GOT3 (cell line): ENCODE data around the gene RETREG1.
"Not testable (repeated sequence)": the region's sequence is repeated elsewhere in the genome, so short reads cannot be mapped to it uniquely, and the experiment has no call there.

Source experiments
- DNase-seq: peaks from one replicate; lab custom pipeline; 2025; ENCODE audit warnings: mixed read lengths; lab: John Stamatoyannopoulos, UW

Gene RETREG1

DNA sequence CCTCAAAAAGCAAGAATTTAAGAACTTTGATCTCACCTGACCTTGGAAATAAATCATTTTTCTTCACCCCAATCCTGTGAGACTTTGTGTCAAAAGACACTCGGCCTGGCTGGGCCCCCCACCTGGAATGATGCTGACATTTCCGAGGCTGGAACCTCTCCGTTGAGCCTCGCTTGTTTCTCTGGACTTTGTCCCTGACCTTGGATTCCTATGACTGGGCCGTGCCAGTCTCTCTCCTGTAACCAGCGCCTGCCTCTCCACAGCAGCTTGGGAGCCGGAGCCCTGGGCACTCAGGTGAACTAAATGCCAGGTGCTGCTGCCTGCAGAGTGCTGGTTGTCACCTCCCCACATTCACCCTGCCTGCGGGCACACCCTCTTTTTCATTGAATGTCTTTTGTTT is 62.7 kb downstream of the RETREG1 start:
- DNase-seq: no peak

DNA sequence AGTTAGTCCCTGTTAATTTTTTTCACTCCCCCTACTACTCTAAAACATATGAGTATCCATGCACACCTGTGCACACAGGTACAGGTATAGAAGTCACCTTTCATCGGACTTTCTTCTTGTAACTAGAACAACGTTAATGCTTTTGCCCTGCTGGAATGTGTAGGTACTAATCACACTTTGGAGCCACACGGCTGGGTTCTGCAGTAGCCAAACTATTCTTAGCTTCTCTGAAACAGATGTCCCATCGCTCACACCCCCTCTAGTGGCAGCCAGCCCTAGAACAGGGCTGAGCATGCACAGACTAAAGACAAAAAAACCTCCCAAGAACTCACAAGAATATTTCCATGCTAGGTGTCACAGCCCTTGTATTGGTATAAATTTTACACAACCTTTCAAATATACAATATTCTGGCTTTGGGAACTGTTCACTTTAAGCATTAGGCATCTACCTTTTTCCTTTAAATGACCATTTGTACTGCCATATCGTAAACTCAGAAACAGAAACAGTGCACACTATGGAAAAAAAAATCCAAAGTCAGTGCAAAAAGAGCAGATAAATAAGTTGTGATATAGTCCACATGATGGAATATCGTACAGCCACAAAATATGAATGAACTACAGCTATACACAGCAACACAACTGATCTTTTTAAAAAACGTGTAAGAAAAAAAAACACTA is 64.0 kb downstream of the RETREG1 start:
- peak; percentile 13 for DNase-seq

DNA sequence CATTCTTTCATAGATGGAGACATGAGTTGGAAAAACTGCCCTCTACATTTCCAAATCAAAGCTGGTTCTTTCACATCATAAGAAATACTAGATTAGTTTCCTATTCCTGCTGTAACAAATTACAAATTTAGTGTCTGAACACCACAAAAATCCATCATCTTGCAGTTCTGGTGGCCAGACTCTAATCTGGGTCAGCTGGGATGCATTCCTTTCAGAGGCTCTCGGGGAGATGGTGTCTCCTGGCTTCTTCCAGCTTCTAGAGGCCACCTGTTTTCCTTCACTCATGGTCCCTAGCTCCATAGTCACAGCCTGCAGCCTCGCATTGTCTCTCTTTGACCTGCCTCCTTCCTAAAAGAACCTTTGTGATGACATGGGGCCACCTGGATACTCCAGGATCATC is 65.2 kb downstream of the RETREG1 start:
- no peak for DNase-seq

DNA sequence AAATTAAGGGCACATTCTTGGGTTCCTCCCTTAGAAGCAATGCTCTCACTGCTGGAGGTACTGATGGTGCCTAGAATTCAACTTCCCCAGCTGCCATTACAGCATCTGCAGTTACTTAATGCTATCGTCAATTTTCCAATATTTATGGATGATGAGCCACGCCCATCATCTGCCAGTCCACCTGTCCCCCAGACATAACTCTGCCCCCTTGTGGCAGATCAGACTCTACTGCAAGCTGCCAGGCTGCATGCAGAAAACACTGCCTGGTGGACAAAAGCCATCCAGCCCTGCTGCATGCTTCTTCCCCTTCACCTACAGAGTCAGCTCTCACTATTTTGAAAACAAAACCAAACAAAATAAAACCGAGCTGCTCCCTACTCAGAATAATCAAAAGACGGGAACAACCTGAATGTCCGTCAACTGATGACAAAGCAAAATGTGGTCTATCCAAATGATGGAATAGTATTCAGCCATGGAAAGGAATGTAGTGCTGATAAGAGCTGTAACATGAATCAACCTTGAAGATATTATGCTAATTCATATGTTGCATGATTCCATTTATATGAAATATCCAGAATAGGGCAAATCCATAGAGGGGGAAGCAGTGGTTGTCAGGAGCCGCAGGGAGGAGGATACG is 66.4 kb downstream of the RETREG1 start:
- DNase-seq: no peak

DNA sequence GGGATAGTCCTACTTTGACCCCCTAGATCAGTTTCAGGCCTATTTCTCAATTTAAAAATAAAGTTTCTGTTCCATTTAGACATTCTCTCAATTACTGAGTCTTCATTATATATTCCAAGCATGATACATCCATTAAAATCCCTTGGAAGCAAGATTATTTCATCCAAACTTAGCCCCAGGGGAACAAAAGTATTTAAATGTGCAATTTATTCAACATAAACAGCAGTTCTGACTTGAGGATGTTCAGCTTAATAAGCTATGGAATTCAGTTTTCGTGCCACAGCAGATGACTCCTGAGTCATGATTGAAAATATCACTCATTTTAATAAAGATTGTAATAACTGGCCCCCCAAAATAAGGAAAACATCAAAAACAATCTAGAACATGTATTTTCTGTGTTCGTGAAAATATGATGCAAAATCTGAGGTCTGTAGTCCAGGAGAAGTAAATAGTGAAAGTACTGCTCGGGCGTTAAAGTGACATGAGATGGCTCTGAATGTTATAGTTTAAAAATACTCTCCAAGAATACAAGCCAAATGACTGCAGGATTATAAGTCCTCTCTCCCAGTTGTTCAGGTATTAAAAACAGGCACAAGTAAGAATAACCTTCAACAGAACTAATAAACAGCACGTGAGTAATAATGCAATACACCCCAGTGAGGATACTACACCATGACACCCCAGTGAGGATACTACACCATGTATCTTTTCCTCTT is 67.1 kb downstream of the RETREG1 start:
- DNase-seq: no peak

DNA sequence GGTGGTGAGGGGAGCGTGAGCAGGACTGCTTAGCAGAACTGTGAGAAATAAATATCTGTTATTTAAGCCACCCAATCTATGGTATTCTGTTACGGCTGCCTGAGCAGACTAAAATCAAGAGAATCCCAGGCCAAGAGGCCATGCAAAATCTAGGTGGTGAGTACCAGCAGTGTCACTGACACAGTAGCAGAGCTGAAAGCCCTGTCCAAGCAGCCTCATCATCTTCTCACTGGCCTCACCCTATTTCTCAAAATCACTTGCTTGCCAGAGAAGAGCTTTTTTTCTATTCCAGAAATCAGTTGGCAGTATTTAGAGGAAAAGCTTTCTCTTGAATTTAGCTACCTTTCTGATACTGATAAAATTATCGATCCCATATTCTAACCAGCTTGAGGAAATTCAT is 68.0 kb downstream of the RETREG1 start:
- DNase-seq: no peak

DNA sequence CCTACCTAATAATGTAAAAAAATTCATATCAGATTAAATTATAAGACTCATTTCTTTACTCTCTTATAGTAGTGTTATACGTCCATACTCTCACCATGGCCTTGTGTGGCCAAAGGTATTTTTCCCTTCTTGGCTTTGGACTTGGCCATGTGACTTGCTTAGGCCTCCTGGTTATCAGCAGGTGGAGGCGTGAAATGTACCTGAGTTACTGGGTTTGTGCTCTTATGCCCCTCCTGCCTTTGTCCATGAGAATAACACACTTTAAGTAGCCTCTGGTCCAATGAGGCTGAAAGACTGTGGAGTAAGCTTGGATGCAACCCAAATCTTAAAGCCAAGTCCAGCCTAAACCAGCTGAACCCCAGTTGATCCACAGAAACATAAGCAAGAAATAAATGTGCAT is 68.7 kb downstream of the RETREG1 start:
- DNase-seq: no peak

DNA sequence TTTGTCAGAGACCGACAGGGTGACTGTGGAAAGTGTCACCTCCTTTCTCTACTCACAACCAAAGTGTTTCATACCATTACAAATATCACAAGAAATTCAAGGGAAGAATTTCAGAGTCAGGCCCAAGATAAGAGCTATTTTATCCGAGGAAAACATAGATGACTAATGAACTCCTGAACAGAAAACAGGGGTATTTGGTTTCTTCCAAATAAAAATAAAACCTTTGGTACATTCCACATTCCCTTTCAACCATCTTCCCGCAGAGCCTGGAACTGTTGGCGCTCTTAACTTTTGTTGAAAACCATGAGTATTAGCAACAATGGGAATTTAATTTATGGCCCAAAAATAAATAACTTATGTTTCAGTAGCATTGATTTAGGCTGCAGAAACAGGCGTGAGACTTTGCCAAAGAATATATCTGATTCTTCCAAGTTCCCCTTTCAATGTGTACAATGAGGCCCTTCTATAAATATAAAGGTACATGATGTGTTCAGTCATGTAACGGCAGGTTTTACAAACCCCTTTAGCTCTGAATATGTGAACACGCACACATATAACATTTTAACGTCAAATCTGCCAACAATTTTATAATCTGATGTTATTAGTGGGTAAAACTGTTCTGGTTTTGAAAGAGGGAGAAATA is 69.5 kb downstream of the RETREG1 start:
- DNase-seq: no peak

DNA sequence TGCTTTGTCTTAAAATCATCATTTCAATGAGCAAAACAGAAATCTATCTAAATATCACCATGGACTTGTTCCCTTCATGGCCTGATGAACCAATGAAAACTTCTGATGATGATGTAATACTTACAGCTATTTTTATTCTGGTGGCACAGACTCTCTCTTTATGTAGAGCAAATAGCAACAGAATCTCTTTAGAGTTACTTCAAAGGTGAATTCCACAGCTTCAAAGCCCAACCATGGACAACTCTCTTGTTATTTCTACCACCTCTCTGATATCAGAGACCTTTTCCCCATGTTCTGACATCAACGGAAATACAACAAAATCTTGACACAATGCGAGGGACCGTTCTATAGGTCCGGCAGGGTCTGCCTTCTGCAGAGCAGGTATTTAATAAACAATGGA is 70.1 kb downstream of the RETREG1 start:
- no peak for DNase-seq

DNA sequence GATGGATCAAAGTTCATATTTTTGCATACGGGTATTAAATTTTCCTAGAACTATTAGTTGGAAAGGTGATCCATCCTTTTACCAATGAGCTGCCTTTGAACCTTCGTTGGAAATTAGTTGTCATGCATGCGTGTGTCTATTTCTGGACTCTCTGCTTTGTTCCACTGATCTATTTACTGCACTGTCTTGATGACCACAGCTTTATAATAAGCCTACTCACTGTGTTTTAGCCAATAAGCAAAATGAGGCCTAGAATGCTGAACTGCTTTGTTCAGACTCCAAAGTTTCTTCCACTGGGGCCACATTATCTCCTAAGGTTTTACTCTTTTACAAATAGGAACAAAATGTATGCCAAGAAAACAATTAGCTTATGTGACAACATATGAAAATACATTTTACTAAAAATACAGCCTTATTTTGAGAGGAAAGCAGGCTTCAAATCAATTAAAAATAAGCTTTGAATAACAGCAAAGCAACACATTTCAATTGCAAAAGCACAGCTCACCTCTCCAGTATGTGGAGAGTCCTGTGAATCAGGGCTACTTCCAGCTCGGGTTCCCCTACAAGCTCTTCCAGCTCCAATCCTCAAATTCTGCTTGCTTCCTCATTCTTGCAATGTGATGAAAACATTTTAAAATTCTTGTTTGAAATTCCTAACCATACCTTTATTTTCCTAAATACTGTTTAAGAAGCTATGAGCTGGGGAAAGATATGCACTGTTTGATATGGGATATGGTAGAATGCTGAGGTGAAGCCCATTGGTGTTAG is 72.0 kb downstream of the RETREG1 start:
- no peak for DNase-seq

DNA sequence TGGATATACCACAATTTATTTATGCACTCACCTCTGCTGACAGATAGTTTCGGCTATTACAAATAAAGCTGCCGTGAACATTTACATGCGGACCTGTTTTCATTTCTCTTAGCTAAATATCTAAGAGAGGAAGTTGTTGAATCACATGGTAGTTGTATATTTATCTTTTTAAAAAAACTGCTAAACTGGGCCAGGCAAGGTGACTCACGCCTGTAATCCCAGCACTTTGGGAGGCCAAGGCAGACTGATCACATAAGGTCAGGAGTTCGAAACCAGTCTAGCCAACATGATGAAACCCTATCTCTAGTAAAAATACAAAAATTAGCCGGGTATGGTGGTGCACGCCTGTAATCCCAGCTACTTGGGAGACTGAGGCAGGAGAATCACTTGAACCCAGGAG is 73.6 kb downstream of the RETREG1 start:
- not testable (repeated sequence) for DNase-seq

DNA sequence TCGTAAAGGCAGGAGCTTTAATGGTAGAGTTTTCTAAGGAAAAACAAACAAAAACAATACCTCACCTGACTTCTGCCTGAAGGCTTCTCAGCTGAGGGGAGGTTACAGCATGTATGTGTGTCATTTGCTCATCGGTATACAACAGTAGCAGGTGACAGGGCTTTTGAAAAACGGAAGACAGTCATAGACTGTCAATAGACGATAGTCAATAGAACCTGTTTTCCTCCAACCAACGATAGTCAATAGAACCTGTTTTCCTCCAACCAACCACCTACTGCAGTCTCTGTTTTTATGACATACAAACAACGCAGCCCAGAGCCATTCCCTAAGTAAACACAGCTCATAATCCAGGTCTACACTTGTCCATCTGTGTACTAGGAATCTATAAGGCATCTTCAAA is 74.6 kb downstream of the RETREG1 start:
- DNase-seq: no peak

DNA sequence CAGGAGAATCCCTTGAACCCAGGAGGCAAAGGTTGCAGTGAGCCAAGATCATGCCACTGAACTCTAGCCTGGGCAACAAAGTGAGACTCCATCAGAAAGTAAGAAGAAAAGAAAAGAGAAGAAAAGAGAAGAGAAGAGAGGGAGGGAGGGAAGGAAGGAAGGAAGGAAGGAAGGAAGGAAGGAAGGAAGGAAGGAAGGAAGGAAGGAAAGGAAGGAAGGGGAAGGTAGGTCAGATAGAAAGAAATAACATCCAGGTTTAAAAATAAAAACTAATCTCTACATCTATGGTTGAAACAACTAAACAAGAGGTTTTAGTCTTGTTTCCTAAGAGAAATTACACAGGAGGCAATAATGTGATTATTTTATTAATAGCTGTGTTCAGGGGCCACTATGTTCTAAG is 75.2 kb downstream of the RETREG1 start:
- not testable (repeated sequence) for DNase-seq

DNA sequence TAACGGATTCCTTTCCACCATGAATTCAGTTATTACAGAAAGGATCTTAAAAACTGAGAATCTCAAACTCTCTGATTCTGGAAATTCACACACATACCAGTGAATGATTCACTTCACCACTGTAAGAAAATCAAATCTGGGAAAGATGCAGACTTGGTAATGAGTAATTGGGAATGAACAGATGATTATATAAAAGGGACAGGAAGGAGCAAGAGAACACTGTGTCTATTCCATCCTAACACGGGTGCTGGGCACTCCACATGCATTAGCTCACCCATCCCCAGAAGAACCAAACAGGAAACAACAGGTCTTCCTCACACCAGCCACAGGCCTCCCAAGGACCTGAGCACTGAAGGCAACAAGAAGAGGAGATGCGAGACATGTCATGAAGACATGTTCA is 76.4 kb downstream of the RETREG1 start:
- no peak for DNase-seq

DNA sequence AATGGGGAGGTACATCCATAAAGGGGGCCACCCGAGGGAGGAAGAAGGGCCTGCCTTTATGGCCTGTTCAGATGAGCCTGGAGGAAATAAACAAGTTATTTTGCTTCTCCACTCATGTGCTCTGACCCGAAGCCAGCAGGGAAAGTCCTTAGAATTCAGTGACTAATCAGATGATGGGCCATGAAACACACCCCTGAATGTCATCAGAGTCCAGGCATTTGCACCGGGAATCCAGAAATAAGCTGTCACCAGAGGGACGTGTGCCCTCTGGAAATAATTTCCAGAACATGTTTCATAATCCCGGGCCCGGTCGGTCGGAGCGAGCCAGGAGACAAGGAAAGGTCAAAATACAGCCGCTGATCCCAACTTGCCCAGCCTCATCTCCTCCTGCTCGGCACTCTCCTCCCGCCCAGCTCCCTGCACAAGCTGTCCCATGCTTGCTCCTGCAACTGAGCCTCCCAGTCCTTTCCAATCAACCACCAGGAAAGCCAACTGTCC is 77.6 kb downstream of the RETREG1 start:
- no peak for DNase-seq

DNA sequence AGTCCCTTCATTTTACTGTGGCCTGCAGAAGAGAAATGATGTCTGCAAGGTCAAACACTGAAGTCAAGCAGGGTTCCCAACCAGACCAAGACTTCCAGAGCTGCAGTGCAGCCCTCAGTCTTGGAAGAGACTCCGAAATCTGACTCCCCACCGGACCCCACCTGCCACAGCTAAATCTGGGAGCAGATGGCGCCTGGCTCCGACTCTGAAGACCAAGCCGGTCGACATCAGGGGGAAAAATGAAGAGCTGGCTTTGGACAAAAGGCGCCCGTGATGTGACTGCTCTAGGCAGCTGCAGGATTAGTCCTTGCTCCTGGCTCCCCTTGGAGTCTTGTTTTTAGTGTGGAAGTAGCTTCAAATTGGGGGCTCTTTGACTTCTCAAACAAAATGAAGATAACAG is 78.8 kb downstream of the RETREG1 start:
- no peak for DNase-seq

DNA sequence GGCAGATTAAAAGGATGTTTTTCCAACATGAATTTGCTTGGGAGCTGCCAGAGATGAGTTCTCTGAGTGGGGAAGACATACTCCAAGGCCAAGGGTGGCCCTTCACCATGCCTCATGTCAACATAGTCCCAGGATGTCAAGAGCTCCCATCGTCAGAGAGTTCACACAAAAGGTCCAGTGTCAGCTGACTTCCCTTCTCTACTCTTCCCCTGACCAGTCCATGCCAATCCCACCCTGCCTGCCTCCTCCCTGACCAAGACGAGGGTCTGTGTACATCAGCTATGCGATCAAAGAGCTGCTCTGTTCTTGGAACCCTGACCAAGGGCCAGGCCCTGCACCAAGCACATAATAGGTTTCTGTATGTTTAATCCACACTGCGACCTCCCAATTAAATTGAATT is 80.0 kb downstream of the RETREG1 start:
- DNase-seq: no peak

DNA sequence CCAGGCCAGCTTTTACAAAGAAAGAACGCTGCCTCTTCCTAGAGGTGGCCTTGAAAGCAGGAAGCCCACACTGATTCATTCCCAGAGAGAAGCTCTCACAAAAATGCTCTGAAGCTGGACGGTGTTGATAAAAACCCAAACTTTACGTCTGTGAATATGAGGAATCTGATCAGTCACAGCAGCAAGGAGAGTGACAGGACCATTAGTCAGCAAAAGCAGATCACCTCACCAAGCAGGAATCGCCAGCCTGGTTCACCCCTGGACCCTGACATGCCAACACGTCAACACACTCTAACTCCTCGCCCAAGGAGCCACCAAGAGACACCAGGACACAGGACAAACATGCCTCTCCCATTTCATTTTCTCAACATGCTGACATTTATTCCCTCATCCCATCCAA is 80.6 kb downstream of the RETREG1 start:
- no peak for DNase-seq

DNA sequence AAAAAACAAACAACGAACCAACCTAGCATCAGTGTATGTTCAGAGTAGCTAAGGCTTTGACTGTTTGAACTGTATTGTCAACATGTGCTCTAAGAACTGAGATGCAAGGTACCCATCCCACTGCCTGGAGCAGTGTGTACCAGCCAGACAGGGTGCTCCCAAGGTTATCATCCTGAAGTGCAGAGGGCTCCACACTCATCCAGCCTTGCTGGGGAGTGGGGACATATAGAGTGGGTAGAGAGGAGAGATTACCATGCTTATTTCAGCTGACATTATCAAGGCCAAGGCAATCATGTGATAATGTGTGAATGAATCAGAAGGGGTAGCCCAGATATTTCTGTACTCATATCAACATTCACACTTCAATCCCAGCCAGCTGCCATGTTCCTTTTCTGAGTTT is 82.5 kb downstream of the RETREG1 start:
- DNase-seq: no peak

DNA sequence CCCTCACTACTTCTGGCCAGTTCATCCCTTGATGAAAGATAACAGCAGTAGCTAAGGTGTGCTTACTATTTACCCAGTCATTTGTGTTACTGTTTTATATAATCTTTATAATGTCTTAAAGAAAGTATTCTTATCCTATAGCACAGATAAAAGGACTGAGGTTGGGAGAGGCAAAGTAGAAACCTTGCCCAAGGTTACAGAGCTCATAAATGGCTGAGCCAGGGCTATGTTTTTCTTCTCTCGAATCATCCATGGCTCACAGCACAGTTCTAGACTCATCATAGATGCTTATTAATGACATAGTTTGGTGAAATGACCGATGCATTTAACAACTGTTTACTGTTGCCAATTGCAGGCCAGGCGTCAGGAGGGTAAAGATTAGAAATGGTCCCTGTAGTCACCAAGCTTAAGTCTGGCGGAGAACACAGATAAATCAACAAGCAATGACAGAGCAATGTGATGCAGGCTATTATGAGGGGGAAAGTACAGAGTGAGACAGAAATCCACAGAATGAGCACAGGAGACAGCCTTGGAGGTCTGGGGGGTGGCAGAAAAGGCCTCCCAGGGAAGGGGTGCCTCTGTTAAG is 85.6 kb downstream of the RETREG1 start:
- no peak for DNase-seq

DNA sequence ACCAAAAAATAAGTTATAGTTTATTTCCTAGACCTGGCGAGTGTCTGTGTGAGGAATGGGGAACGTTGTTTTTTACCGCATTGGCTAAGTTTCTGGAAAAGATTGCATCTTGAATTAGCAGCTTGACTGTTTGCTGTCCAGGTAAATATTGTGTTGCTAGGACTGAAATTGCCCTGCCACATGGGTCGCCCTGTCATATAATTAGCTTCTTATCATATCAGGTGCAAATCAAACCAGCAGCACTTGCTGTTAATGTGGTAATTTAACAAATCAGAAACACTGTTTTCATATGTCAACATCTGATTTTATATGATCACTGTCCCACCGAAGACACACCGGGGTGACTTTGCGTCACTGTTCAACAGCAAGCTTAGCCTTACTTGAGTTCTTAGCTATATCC is 87.5 kb downstream of the RETREG1 start:
- DNase-seq: no peak
